T1000 (cell line): ENCODE data around the gene PRPF19.

ENCODE experiments used
- DNase-seq: peaks from one replicate; lab custom pipeline; 2025; ENCODE audit warnings: mixed read lengths; lab: John Stamatoyannopoulos, UW

Gene PRPF19

GRCh38 chr11:60906132-60906972 lies at the start of gene PRPF19:
Gene PRPF19, minus strand, starts transcription at chr11:60906585. Its CDS starts 203 bp downstream, at chr11:60906382.
- DNase-seq: peak; percentile 95

- no peak for DNase-seq
These were observed 49.2 kb upstream of the PRPF19 start for GRCh38 chr11:60955571-60955970.

GRCh38 chr11:60954421-60954820 lies 48.0 kb upstream of the PRPF19 start:
- no peak for DNase-seq

GRCh38 chr11:60953781-60954180 lies 47.4 kb upstream of the PRPF19 start:
- no peak for DNase-seq

GRCh38 chr11:60952742-60953170 lies 46.4 kb upstream of the PRPF19 start:
- DNase-seq: no peak

- DNase-seq: no peak
These were observed 45.7 kb upstream of the PRPF19 start, which contains the start of gene SLC15A3 for GRCh38 chr11:60951904-60952741. Gene SLC15A3, minus strand, starts transcription at chr11:60952176. Its CDS starts 625 bp downstream, at chr11:60951551.

GRCh38 chr11:60951606-60951903 lies 45.2 kb upstream of the PRPF19 start:
- no peak for DNase-seq

GRCh38 chr11:60950933-60951605 lies 44.7 kb upstream of the PRPF19 start:
- no peak for DNase-seq

GRCh38 chr11:60950024-60950423 lies 43.6 kb upstream of the PRPF19 start:
- DNase-seq: no peak

GRCh38 chr11:60948250-60948649 lies 41.9 kb upstream of the PRPF19 start:
- no peak for DNase-seq

GRCh38 chr11:60947700-60948099 lies 41.3 kb upstream of the PRPF19 start:
- no peak for DNase-seq

GRCh38 chr11:60946601-60947264 lies 40.3 kb upstream of the PRPF19 start:
- no peak for DNase-seq

GRCh38 chr11:60945295-60945667 lies 38.9 kb upstream of the PRPF19 start:
- DNase-seq: no peak

- DNase-seq: no peak
These were observed 38.3 kb upstream of the PRPF19 start for GRCh38 chr11:60944490-60945294.

GRCh38 chr11:60942970-60943565 lies 36.7 kb upstream of the PRPF19 start:
- no peak for DNase-seq

- DNase-seq: no peak
These were observed 35.8 kb upstream of the PRPF19 start for GRCh38 chr11:60942219-60942618.

- no peak for DNase-seq
These were observed 35.2 kb upstream of the PRPF19 start for GRCh38 chr11:60941371-60942119.

GRCh38 chr11:60939855-60940254 lies 33.5 kb upstream of the PRPF19 start:
- no peak for DNase-seq

- no peak for DNase-seq
These were observed 32.9 kb upstream of the PRPF19 start for GRCh38 chr11:60939301-60939700.

GRCh38 chr11:60938500-60938899 lies 32.1 kb upstream of the PRPF19 start:
- no peak for DNase-seq
